ENCODE results near the gene PDE5A. TPM values are rescaled to one million over a fixed set of nuclear protein-coding genes. Genes with fewer than 3 reads are reported as not detected.

Gene PDE5A
- total and polyA plus RNA-seq, 10 of the 15 experiments (the other 5 are each of a cell fraction or from before 2014, with no cell fraction given): under 0.01 to 3.9 (median 0.26) TPM; not detected in 1

DNA sequence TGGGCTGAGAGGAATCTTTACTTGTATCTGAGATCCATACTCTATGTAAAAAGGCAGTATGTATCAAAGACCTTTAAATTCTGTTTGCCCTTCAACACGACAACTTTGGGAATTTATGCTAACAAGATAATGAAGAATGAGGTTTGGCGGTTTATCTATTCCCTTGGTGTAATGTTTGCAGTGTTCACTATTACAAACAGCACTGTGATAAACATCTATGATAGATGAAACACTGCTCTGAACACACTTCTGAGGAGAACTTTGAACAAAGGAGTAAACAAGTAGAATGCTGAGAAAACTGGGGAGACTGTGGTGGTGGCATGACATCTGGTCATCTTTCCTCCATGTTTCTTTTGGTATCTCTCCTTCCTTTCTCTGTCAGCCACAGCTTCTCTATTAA lies 126.9 kb downstream of the PDE5A start:
- Histone ChIP-seq H3K4me1 (ENCODE audit: control insufficient read depth, insufficient read depth, low read length) (no peaks in the 10 kb centered on the region), H3K9ac (ENCODE audit: control insufficient read depth, insufficient read depth, low read length) (no peak overlapping the region), H2AFZ (ENCODE audit: control insufficient read depth, low read depth, low read length) (no peak overlapping the region), H3K36me3 (ENCODE audit: control insufficient read depth in 2 of 2, insufficient read depth in 2 of 2, low read length in 1 of 2) (peaks cover 1 to 3% of the 10 kb centered on the region in 2 experiments; a peak in 2 of 4 replicates), H3K79me2 (ENCODE audit: control insufficient read depth, insufficient read depth, low read length) (no peaks in the 10 kb centered on the region), H4K20me1 (ENCODE audit: control insufficient read depth, insufficient read depth) (no peaks in the 10 kb centered on the region), H3K4me2 (ENCODE audit: control insufficient read depth, insufficient read depth) (no peak overlapping the region), H3K27ac (ENCODE audit: control insufficient read depth, insufficient read depth) (no peak overlapping the region), H3K9me3 (replicated peaks; ENCODE audit: control insufficient read depth, insufficient read depth, low read length) (no peaks in the 10 kb centered on the region), H3K27me3 (replicated peaks in 1 of 2; ENCODE audit: control insufficient read depth in 2 of 2, insufficient read depth in 2 of 2, low read length in 1 of 2) (no peaks in the 10 kb centered on the region), H3K4me3 (no peak overlapping the region)
- no peak for FAIRE-seq
- in situ Hi-C loops (cut with MboI): no loop called here
- ChIA-PET RAD21 (ENCODE audit: unreplicated experiment) (no interaction called here), CTCF (no interaction called here), SMC1A (ENCODE audit: uncharacterized antibody, unreplicated experiment) (no interaction called here), POLR2A (no interaction called here)
- DNase-seq (ENCODE audit: low read depth, low spot score): no peak
- TF ChIP-seq EP300 (IDR thresholded peaks at IDR 0.05; ENCODE audit: borderline replicate concordance in 1 of 2, control insufficient read depth in 1 of 2, low read depth in 2 of 2, low read length in 2 of 2): no peak
- TF ChIP-seq, protein P1, sequence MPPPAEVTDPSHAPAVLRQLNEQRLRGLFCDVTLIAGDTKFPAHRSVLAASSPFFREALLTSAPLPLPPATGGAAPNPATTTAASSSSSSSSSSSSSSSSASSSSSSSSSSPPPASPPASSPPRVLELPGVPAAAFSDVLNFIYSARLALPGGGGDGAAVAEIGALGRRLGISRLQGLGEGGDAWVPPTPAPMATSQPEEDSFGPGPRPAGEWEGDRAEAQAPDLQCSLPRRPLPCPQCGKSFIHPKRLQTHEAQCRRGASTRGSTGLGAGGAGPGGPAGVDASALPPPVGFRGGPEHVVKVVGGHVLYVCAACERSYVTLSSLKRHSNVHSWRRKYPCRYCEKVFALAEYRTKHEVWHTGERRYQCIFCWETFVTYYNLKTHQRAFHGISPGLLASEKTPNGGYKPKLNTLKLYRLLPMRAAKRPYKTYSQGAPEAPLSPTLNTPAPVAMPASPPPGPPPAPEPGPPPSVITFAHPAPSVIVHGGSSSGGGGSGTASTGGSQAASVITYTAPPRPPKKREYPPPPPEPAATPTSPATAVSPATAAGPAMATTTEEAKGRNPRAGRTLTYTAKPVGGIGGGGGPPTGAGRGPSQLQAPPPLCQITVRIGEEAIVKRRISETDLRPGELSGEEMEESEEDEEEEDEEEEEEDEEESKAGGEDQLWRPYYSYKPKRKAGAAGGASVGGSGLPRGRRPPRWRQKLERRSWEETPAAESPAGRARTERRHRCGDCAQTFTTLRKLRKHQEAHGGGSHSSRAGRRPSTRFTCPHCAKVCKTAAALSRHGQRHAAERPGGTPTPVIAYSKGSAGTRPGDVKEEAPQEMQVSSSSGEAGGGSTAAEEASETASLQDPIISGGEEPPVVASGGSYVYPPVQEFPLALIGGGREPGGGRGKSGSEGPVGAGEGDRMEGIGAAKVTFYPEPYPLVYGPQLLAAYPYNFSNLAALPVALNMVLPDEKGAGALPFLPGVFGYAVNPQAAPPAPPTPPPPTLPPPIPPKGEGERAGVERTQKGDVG (CRISPR knock-in tag; IDR thresholded peaks at IDR 0.05): no peak
- no peak for TF ChIP-seq ZNF384 (IDR thresholded peaks at IDR 0.05; ENCODE audit: borderline replicate concordance, low read depth, low read length)
- no peak for TF ChIP-seq WRNIP1 (IDR thresholded peaks at IDR 0.05; ENCODE audit: borderline replicate concordance, low read depth, low read length)
- TF ChIP-seq STAT3 (IDR thresholded peaks at IDR 0.05; ENCODE audit: low read depth, low read length): no peak
- TF ChIP-seq, protein P2, sequence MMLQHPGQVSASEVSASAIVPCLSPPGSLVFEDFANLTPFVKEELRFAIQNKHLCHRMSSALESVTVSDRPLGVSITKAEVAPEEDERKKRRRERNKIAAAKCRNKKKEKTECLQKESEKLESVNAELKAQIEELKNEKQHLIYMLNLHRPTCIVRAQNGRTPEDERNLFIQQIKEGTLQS (IDR thresholded peaks at IDR 0.05; ENCODE audit: borderline replicate concordance, extremely low read depth, low read depth, low read length): no peak
- no peak for TF ChIP-seq ZNF274 (IDR thresholded peaks at IDR 0.05; ENCODE audit: insufficient read depth, insufficient read length)
- TF ChIP-seq FOXM1 (IDR thresholded peaks at IDR 0.05; ENCODE audit: low read depth, low read length): no peak
- TF ChIP-seq BHLHE40 (IDR thresholded peaks at IDR 0.05; ENCODE audit: borderline replicate concordance in 1 of 2, low read depth in 2 of 2, low read length in 1 of 2): no peak
- TF ChIP-seq CREM (IDR thresholded peaks at IDR 0.05; ENCODE audit: low read depth): no peak
- no peak for TF ChIP-seq JUNB (IDR thresholded peaks at IDR 0.05)
- no peak for TF ChIP-seq IKZF2 (IDR thresholded peaks at IDR 0.05)
- no peak for TF ChIP-seq ZNF24 (IDR thresholded peaks at IDR 0.05)
- no peak for TF ChIP-seq SP1 (IDR thresholded peaks at IDR 0.05; ENCODE audit: low read depth, low read length)
- TF ChIP-seq, protein P3, sequence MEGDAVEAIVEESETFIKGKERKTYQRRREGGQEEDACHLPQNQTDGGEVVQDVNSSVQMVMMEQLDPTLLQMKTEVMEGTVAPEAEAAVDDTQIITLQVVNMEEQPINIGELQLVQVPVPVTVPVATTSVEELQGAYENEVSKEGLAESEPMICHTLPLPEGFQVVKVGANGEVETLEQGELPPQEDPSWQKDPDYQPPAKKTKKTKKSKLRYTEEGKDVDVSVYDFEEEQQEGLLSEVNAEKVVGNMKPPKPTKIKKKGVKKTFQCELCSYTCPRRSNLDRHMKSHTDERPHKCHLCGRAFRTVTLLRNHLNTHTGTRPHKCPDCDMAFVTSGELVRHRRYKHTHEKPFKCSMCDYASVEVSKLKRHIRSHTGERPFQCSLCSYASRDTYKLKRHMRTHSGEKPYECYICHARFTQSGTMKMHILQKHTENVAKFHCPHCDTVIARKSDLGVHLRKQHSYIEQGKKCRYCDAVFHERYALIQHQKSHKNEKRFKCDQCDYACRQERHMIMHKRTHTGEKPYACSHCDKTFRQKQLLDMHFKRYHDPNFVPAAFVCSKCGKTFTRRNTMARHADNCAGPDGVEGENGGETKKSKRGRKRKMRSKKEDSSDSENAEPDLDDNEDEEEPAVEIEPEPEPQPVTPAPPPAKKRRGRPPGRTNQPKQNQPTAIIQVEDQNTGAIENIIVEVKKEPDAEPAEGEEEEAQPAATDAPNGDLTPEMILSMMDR (IDR thresholded peaks at IDR 0.05 in 2 of 3, conservative IDR thresholded peaks at IDR 0.05 in 1 of 3; ENCODE audit: control insufficient read depth in 2 of 3, extremely low read depth in 1 of 3, insufficient read depth in 1 of 3, low read depth in 3 of 3, low read length in 3 of 3): no peak
- no peak for TF ChIP-seq YY1 (IDR thresholded peaks at IDR 0.05; ENCODE audit: low read depth, low read length)
- TF ChIP-seq MTA2 (IDR thresholded peaks at IDR 0.05; ENCODE audit: low read depth): no peak
- no peak for TF ChIP-seq SMC3 (IDR thresholded peaks at IDR 0.05; ENCODE audit: borderline replicate concordance, low read length)
- TF ChIP-seq, protein P4, sequence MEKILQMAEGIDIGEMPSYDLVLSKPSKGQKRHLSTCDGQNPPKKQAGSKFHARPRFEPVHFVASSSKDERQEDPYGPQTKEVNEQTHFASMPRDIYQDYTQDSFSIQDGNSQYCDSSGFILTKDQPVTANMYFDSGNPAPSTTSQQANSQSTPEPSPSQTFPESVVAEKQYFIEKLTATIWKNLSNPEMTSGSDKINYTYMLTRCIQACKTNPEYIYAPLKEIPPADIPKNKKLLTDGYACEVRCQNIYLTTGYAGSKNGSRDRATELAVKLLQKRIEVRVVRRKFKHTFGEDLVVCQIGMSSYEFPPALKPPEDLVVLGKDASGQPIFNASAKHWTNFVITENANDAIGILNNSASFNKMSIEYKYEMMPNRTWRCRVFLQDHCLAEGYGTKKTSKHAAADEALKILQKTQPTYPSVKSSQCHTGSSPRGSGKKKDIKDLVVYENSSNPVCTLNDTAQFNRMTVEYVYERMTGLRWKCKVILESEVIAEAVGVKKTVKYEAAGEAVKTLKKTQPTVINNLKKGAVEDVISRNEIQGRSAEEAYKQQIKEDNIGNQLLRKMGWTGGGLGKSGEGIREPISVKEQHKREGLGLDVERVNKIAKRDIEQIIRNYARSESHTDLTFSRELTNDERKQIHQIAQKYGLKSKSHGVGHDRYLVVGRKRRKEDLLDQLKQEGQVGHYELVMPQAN (conservative IDR thresholded peaks at IDR 0.05): no peak
- no peak for ATAC-seq
- intact Hi-C loops (cut with micrococcal nuclease; ENCODE audit: unreplicated experiment): no loop called here
- no TSS peak for BruUV-seq (replicated peaks)
- WGBS (ENCODE audit: insufficient coverage, insufficient replicate concordance, low lambda C conversion rate, missing lambda C conversion rate): 100% methylated on average over 2 of the region's 2 CpGs

All from GM12878 (cell line).